ENCODE measurements around the gene CMC2. TPM values are rescaled to one million over a fixed set of nuclear protein-coding genes. Genes with fewer than 3 reads are reported as not detected.

CMC2 gene
- total and polyA plus RNA-seq, 10 of the 15 experiments (the other 5 are each of a cell fraction or from before 2014, with no cell fraction given), result 62.8 to 251 (median 157) TPM

GRCh38 chr16:80924372-80924978, 82.2 kb downstream of the CMC2 start:
- DNase-seq (ENCODE audit: low read depth, low spot score), result no peak
- H4K20me1 ChIP-seq (ENCODE audit: control insufficient read depth, insufficient read depth), result no peaks in the 10 kb centered on the region
- FAIRE-seq, result peak; percentile 7
- BruUV-seq (replicated peaks), result no TSS peak
- in situ Hi-C loops (cut with MboI) (no loop called here), intact Hi-C loops (cut with micrococcal nuclease; ENCODE audit: unreplicated experiment) (no loop called here)
- 2% methylated on average over 8 of the region's 8 CpGs for WGBS (ENCODE audit: insufficient coverage, insufficient replicate concordance, low lambda C conversion rate, missing lambda C conversion rate)
- RAD21 ChIA-PET (ENCODE audit: unreplicated experiment), result interaction anchor here (0.7 to 1.7 kb wide), 5 partner anchors 12 to 154 kb away, joined by 3 to 5 read pairs (median 3); no protein-coding TSS in a partner anchor
- H3K79me2 ChIP-seq (ENCODE audit: control insufficient read depth, insufficient read depth, low read length), result no peaks in the 10 kb centered on the region
- no peaks in the 10 kb centered on the region for H3K4me1 ChIP-seq (ENCODE audit: control insufficient read depth, insufficient read depth, low read length)
- no peaks in the 10 kb centered on the region for H3K36me3 ChIP-seq (ENCODE audit: control insufficient read depth in 2 of 2, insufficient read depth in 2 of 2, low read length in 1 of 2)
- H3K4me3 ChIP-seq, result no peak overlapping the region
- no peak overlapping the region for H3K4me2 ChIP-seq (ENCODE audit: control insufficient read depth, insufficient read depth)
- TF ChIP-seq IRF5 (IDR thresholded peaks at IDR 0.05; ENCODE audit: borderline replicate concordance) (no peak), CREM (IDR thresholded peaks at IDR 0.05; ENCODE audit: low read depth) (no peak), SMC3 (IDR thresholded peaks at IDR 0.05; ENCODE audit: borderline replicate concordance, low read length) (peak; percentile 38; the same call in 1 of the 2 replicates), SMARCA5 (IDR thresholded peaks at IDR 0.05) (0 out of 2 replicates have a peak, but pooled peaks have one; percentile 36), RAD21 (IDR thresholded peaks at IDR 0.05; ENCODE audit: insufficient read depth, low read depth, low read length) (peak; percentile 65), POLR2AphosphoS2 (IDR thresholded peaks at IDR 0.05; ENCODE audit: low read depth, low read length) (no peak), MXI1 (IDR thresholded peaks at IDR 0.05; ENCODE audit: low read depth, low read length) (no peak), SREBF1 (IDR thresholded peaks at IDR 0.05; ENCODE audit: low read length) (no peak), NR2C1 (IDR thresholded peaks at IDR 0.05) (no peak), ZNF622 (IDR thresholded peaks at IDR 0.05) (no peak)
- TF ChIP-seq, protein P1, sequence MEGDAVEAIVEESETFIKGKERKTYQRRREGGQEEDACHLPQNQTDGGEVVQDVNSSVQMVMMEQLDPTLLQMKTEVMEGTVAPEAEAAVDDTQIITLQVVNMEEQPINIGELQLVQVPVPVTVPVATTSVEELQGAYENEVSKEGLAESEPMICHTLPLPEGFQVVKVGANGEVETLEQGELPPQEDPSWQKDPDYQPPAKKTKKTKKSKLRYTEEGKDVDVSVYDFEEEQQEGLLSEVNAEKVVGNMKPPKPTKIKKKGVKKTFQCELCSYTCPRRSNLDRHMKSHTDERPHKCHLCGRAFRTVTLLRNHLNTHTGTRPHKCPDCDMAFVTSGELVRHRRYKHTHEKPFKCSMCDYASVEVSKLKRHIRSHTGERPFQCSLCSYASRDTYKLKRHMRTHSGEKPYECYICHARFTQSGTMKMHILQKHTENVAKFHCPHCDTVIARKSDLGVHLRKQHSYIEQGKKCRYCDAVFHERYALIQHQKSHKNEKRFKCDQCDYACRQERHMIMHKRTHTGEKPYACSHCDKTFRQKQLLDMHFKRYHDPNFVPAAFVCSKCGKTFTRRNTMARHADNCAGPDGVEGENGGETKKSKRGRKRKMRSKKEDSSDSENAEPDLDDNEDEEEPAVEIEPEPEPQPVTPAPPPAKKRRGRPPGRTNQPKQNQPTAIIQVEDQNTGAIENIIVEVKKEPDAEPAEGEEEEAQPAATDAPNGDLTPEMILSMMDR (IDR thresholded peaks at IDR 0.05 in 2 of 3, conservative IDR thresholded peaks at IDR 0.05 in 1 of 3; ENCODE audit: control insufficient read depth in 2 of 3, extremely low read depth in 1 of 3, insufficient read depth in 1 of 3, low read depth in 3 of 3, low read length in 3 of 3), result peak; percentile 60 to 72 (median 66)
- TF ChIP-seq, protein P2, sequence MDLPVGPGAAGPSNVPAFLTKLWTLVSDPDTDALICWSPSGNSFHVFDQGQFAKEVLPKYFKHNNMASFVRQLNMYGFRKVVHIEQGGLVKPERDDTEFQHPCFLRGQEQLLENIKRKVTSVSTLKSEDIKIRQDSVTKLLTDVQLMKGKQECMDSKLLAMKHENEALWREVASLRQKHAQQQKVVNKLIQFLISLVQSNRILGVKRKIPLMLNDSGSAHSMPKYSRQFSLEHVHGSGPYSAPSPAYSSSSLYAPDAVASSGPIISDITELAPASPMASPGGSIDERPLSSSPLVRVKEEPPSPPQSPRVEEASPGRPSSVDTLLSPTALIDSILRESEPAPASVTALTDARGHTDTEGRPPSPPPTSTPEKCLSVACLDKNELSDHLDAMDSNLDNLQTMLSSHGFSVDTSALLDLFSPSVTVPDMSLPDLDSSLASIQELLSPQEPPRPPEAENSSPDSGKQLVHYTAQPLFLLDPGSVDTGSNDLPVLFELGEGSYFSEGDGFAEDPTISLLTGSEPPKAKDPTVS (IDR thresholded peaks at IDR 0.05; ENCODE audit: low read depth, low read length), result no peak
- TF ChIP-seq, protein P3, sequence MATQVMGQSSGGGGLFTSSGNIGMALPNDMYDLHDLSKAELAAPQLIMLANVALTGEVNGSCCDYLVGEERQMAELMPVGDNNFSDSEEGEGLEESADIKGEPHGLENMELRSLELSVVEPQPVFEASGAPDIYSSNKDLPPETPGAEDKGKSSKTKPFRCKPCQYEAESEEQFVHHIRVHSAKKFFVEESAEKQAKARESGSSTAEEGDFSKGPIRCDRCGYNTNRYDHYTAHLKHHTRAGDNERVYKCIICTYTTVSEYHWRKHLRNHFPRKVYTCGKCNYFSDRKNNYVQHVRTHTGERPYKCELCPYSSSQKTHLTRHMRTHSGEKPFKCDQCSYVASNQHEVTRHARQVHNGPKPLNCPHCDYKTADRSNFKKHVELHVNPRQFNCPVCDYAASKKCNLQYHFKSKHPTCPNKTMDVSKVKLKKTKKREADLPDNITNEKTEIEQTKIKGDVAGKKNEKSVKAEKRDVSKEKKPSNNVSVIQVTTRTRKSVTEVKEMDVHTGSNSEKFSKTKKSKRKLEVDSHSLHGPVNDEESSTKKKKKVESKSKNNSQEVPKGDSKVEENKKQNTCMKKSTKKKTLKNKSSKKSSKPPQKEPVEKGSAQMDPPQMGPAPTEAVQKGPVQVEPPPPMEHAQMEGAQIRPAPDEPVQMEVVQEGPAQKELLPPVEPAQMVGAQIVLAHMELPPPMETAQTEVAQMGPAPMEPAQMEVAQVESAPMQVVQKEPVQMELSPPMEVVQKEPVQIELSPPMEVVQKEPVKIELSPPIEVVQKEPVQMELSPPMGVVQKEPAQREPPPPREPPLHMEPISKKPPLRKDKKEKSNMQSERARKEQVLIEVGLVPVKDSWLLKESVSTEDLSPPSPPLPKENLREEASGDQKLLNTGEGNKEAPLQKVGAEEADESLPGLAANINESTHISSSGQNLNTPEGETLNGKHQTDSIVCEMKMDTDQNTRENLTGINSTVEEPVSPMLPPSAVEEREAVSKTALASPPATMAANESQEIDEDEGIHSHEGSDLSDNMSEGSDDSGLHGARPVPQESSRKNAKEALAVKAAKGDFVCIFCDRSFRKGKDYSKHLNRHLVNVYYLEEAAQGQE (IDR thresholded peaks at IDR 0.05; ENCODE audit: low read depth, low read length), result no peak
- TF ChIP-seq, protein P4, sequence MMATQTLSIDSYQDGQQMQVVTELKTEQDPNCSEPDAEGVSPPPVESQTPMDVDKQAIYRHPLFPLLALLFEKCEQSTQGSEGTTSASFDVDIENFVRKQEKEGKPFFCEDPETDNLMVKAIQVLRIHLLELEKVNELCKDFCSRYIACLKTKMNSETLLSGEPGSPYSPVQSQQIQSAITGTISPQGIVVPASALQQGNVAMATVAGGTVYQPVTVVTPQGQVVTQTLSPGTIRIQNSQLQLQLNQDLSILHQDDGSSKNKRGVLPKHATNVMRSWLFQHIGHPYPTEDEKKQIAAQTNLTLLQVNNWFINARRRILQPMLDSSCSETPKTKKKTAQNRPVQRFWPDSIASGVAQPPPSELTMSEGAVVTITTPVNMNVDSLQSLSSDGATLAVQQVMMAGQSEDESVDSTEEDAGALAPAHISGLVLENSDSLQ (IDR thresholded peaks at IDR 0.05), result peak; percentile 28; the same call in 1 of the 2 replicates
- SMC1A ChIA-PET (ENCODE audit: uncharacterized antibody, unreplicated experiment), result interaction anchor here (1.1 to 1.3 kb wide), 2 partner anchors 110 to 113 kb away, joined by 3 to 4 read pairs; no protein-coding TSS in a partner anchor
- no peaks in the 10 kb centered on the region; the same call in 2 of the 3 replicates for H3K9me3 ChIP-seq (replicated peaks; ENCODE audit: control insufficient read depth, insufficient read depth, low read length)
- no peaks in the 10 kb centered on the region for H3K27me3 ChIP-seq (replicated peaks in 1 of 2; ENCODE audit: control insufficient read depth in 2 of 2, insufficient read depth in 2 of 2, low read length in 1 of 2)
- H2AFZ ChIP-seq (ENCODE audit: control insufficient read depth, low read depth, low read length), result no peak overlapping the region
- H3K9ac ChIP-seq (ENCODE audit: control insufficient read depth, insufficient read depth, low read length), result no peak overlapping the region
- CTCF ChIA-PET, result interaction anchor here (0.6 to 2.7 kb wide), 20 partner anchors 9 to 397 kb away, joined by 3 to 18 read pairs (median 4); partner anchors contain the start of genes ATMIN, C16orf46, CENPN and CMC2
- H3K27ac ChIP-seq (ENCODE audit: control insufficient read depth, insufficient read depth), result no peak overlapping the region
- POLR2A ChIA-PET, result no interaction called here
- ATAC-seq, result peak; percentile 83

Measured in GM12878 (cell line).